Measurements from ENCODE around the gene BCOR.

The BCOR gene

DNA sequence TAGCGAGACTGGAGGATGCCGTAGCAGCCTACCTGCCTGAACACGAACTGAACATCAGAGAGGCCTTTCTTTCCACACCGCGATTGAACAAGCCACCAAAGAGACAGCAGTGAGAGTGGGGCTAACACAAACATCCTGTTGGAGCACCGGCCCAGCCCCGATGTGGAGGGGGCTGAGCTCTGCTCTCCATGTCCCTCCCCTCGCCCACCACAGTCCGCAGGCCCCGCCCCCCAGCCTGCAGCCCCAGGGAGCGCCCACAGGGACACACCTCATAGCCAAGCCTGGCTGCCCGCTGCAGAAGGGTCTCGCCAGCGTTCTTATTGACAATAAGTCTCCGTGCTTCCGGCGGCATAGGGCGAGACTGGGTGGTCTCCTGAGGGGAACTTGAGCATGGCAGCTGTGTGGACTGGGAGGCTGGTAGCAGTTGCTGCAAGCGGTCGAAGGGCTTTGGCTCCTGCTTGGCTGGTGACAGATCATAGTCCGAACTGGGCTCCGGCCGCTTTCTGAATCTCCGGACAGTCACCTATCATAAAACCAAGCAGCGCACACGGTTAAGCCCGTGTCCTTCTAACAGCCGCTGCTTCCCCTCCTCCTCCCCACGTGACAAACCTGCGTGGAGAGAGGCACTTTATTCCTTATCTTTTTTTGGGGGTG is 35.8 kb downstream of the BCOR start:
- DNase-seq, result no peak

DNA sequence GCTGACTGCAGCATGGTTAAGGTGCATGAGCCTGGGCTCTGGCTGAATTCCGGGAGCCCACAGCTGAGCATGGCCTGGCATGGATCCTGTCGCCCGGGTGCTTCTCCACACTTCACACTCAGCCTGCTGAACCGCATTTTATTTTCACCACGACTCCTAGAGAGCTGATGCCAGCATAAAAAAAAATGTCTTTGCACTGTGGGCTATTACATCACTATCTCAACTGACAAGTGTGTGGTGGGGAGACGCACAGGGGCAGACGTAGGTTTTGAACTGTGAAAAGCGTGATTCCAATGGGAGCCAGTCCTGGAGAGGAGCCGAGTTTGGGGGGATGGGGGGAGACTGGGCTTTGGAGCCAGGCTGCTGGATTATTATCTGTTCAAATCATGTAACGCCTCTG is 36.8 kb downstream of the BCOR start:
- no peak for DNase-seq

DNA sequence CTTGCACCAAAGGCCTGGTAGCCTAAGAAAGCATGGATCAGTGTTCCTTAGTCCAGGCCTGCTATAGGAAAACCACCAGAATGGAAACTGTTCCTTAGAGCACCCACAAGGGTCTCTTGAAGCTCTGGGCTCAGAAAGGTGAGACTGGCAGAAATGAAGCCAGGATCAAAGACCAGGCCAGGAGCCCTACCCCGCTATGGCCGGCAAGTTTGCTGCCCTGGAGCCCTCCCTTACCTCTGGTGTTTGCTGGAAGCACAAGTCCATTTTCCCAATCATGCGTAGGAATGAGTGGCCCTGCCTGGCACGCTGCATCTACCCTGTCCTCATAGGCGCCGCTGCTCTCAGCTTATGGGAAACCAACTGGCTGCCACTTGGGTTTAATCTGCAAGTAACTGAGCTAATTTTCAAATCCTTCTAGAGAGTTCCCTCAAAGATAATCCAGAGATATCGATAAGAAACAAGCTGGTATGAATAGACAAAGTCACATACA is 37.4 kb downstream of the BCOR start:
- no peak for DNase-seq

DNA sequence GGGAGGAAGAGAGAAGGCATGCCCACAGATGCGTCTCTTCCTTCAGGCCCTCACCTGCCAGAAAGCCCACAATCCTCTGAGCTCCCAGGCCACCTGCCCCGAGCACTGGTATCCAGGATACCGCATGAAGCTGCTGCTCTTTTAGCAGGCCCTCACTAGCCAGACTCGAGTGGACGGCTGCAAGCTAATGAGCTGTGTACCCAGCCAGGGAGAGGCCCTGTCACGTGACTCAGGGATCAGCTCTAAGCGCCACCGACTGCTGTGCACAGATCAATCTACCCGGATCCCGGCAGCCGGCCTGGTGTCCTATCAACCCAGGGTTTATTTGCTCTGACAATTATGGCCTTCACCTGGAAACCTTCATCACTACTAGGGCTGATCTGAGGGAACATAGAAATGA is 39.0 kb downstream of the BCOR start:
- no peak for DNase-seq

DNA sequence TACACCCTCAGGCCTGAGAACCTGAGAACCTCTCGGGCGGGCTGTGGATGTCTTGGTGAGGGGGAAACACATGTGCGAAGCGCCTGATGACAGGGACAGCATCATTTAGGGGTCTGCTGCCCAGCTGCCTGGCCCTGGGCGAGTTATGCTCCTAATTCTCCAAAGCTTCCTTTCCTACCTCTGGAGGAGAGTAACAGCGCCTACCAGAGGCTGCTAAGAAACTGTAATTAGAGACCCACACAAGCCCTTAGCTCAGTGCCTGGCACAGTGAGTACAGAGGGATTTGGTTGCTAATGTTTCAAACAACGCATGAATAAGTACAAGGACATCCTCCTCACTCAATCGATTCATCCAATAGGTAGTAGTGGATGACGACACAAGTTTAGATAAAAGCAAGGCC is 40.4 kb downstream of the BCOR start:
- no peak for DNase-seq

DNA sequence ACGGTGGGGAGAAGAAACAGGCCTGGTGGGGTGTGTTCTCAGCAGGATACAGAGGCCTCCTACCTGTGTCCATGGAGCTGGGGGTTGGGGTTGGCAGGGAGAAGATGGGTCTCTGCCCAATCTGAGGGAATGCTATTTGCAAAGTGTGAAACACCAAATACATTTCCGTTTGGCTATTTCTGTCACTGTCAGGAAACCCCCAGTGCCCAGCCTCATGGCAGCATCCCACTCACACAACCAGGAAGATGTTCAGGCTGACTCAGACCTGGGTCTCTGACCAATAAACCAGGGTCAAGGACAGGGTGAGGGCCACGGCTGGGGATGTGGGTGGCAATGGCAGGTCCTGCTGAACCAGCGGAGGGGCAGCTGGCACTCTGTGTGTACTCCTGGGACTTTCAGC is 41.3 kb downstream of the BCOR start:
- no peak for DNase-seq

DNA sequence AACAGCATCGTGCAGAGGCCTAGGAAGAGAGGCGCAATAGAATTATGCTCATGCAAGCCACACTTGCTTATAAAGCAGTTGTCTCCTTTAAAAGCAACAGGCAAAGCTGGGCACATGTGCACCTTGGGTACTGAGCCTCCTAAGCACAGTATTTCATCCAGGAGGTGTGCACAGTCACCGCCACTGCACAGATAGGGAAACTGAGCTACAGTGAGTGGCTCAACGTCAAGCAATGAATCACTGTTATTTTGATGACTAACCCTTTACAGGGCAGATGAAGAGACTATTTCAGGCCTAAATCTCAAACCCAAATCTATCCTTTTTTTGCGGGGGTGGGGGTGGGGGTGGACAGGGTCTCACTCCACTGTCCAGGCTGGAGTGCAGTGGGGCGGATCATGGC is 42.3 kb downstream of the BCOR start:
- DNase-seq, result no peak

DNA sequence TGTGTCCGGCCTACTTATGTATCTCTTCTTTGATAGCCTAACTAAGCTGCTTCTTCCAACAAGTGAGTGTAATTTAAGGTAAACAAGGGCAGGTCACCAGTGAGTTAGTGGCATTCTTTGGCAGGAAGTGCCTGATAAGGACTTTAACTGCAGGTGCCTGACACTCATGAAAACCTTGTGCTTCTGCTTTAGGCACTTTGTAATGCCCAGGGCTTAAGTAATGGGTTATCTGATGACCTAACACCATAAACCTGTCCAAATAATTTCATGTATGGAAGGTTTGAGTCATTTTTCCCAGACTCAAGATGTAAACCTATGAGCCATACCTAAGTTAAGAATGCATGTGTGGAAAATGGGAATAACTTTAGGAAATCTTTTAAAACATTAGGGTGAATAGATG is 43.0 kb downstream of the BCOR start:
- no peak for DNase-seq

DNA sequence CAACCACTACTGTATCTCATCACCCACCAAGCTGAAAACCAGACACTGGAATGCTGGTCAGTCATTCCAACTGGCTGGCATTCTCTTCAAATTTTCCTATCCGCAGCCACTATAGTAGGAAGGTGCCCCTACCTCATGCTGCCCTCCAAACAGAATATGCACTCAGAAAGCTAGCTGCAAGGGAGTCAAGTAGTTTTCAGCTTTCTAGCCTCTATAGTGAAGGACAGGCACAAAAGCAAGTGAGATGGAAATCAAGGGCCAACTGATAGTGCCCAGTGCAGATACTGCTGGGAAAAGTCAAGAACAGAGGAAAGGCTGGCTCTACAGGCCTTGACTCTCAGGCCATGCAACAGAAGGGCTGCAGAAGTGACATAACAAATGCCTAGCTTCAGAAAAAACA is 47.2 kb downstream of the BCOR start:
- no peak for DNase-seq

DNA sequence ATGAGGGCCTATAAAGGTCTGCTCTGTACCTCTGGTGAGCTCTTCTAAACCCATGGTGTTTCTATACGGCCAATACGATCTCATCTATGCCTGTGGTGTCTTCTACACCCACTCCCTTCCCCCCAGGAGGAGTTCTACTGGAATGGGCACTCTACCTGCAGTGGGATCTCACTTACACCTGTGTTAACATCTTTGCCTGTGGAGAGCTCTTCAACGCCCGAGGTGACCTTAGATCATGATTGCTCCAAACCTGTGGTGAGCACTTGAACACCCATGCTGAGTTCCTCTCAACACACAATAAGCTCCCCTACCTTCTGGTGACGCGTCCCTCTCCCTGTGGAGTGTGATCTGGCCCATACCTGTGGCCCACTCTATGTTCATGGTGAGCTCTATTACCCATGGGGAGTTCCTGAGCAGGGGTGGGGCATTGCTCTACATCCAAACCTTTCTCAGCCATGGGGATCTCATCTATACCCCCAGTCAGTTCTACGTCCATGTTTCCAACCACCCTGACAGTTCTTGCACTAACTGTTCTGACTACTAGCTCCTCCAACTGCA is 48.6 kb downstream of the BCOR start:
- no peak for DNase-seq

DNA sequence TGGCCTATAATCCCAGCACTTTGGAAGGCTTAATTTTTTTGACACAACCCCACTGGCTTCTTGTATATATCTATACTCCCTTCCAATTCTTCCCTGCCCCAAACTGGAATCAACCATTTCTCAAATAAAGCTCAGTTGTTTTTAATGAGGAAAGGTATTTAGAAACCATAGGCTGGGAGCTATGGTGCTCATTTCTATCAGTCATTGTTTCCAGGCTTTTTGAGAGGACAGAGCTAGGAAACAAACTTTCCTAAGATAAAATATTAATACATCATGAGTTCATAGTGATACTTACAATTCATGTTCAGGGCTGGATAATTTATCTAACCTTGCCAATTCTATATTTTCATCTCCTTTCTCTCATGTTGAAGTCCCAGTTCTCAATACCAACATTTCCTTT is 50.3 kb downstream of the BCOR start:
- no peak for DNase-seq

DNA sequence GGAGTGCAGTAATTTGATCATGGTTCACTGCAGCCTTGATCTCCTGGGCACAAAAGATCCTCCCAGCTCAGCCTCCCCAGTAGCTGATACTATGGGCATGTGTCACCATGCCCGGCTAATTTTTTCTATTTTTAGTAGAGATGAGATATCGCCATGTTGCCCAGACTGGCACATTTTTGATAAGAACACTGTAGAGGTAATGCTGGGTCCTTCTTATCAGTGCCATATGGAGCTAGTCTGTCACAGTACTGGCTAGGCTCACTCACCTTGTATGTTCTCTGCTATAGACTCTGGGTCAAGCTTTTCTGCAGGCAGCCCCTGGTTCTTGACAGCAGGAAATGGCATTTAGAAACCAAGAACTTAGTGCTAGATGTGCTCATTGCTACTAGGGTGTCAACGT is 53.9 kb downstream of the BCOR start:
- DNase-seq, result no peak

DNA sequence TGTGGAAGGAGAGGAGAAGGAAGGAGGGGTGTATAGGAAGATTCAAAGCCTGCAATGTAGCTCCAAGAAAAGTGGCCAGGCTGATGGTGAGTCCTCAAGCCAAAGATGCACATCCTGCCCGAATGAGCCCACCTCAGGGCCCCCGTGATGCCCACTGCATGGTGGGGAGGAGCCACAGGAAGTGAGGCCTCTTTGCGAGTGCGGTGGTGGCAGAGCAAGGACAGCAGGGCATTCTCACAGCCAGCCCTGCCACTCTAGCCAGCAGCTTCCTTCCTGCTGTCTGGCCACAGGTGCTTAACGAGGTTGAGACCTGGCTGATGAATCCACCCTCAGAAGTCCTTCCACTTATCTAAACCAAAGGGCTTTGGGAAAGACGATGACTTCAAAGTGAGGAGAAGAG is 55.8 kb downstream of the BCOR start:
- DNase-seq, result no peak

DNA sequence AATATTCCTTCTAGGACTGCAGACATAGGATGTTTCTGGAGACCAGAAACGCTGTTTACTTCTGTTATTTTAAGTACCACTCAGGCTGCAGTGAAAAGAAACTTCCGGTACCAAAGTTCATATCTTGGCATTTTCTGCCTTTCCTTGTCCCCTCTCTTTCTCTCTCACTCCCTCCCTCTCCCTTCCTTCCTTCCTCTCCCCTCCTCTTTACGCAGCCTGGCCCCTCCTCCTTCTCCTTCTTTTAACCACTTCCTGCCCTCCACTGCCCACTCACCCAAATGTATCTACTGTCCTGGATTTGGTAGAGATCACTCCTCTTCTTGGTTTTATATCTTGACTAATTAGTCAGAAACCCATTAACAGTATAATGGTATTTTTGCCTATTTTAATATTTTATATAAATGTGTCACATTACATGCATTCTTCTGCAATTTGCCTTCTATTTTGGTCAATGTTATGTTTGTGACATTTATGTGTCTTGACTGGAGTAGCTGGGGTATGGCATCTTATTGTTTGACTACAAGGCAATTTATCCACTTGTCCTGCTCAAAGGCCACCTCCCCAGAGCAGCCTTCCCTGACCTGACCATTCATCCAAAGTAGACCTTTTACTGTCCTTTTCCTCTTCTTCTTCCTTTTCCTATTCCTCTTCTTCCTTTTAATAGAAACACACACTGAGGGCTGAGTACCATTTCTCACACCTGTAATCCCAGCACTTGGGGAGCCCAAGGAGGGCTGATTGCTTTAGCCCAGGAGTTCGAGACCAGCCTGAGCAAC is 56.9 kb downstream of the BCOR start:
- no peak for DNase-seq

DNA sequence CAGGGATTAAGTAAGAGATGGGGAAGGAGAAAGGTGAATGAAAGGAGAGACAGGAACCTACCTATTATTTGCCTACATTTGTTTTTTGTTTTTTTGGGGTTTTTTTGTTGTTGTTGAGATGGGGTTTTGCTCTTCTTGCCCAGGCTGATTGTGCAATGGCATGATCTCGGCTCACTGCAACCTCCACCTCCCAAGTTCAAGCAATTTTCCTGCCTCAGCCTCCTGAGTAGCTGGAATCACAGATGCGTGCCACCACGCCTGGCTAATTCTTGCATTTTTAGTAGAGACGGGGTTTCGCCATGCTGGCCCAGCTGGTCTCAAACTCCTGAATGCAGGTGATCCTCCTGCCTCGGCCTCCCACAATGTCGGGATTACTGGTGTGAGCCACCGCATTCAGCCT is 57.9 kb downstream of the BCOR start:
- DNase-seq, result no peak

DNA sequence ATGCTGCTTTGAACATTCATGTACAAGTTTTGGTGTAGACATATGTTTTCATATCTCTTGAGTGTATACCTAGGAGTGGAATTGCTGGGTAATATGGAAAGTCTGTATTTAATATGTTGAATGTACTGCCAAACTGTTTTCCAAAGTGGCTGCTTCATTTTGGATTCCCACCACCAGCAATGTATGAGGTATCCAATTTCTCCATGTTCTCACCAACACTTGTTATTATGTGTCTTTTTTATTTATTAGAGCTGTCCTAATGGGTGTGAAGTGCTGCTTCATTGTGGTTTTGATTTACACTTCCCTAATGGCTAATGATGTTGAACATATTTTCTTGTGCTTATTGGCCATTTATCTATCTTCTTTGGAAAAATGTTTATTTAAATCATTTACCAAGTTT is 60.4 kb downstream of the BCOR start:
- DNase-seq, result no peak

DNA sequence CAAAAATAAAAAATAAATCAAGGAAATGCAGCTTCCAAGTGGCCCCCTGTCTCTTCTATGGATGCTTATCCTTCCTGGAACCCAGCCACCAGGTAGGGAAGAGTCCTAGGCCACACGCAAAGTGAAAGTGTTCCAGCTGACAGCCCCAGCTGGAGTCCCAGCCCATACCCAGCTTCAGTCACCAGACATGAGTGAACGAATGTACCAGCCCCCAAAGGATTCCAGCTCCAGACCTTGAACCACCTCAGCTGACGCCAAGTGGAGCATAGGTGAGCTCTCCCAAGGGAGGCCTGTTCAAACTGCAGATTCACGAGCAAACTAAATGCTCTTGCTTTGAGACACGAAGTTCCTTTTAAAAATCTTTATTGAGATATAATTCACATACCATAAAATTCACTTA is 62.0 kb downstream of the BCOR start:
- no peak for DNase-seq

DNA sequence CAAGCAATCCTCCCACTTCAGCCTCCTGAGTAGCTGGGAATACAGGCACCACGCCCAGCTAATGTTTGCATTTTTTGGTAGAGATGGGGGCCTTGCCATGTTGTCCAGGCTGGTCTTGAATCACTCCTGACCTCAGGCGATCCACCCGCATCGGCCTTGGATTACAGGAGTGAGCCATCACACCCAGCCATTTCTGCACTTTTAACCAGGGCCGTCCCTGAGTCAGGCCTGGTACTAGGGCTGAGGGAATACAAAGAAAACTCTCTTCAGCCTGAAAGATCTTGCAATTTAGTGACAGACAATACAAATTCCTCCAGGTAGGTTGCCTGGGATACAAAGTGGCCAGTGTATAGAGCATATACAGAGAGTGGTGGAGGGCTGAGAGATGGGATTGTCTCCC is 65.8 kb downstream of the BCOR start:
- DNase-seq, result no peak

DNA sequence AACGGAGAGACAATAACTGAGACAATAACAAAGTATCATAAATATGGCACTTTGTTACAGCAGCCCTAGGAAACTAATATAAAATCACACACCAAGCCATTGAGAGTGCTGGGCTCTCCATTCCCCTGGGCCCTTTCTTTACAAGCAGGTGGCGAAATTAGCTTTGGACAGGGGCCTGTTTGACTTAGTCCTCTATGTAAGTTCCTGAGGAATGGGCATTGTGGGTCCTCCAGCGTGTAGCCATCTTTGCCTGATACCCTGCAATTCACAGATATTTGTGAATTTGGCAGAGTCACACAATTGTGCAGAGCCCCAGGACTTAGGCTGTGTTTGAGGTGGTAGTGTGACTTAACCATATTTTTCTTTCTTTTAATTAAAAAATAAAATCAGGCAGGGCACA is 67.6 kb downstream of the BCOR start:
- DNase-seq, result no peak

DNA sequence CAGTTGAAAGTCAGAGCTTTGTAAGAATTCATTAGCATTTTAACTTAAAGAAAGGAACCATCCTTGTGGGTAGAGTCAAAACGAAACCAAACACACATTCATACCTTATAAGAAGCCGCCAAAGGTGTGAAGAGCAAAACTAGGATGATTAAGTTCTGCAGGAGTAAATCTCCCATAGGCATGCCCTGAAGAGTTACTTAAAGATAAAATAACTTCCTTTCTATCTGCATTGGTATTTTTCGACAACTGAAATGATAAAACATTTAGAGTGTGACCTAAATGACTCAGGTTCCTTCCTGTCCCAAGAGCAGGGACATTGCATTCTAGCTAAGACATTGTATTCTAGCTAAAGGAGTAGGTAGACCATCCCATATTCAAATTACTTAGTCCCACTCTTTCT is 75.3 kb downstream of the BCOR start:
- no peak for DNase-seq

DNA sequence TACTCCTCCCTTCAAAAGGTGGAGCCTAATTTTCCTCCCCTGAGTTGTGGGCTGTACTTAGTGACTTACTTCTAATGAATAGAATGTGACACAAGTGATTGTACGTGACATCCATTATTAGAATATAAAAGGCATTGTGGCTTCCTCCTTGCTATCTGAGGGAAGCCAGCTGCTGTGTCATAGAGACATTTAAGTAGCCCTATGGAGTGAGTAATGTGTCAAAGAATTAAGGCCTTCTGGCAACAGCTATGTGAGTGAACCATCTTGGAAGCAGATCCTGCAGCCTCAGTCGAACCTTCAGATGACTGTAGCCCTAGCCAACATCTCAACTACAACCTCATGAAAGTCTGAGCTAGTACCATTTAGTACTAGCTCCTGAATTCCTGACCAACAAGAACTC is 76.1 kb downstream of the BCOR start:
- no peak for DNase-seq

DNA sequence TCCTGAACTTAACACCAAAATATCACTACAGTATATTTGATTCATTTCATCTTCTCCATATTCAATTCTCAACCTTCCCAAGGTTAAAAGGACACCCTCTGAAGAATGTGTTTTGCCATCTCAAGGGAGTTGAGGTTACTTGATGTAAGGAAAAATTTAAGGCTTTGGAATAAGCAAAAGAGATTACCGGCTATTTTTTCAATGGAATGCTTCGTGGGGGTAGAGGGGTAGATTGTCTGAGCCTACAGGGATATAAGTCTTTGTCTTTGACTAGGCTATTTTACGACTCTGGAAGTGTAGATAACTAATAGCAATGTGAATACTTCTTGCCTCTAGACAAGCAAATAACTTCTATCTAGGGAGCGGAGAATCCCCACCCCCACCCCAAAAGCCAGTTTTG is 78.2 kb downstream of the BCOR start:
- no peak for DNase-seq

DNA sequence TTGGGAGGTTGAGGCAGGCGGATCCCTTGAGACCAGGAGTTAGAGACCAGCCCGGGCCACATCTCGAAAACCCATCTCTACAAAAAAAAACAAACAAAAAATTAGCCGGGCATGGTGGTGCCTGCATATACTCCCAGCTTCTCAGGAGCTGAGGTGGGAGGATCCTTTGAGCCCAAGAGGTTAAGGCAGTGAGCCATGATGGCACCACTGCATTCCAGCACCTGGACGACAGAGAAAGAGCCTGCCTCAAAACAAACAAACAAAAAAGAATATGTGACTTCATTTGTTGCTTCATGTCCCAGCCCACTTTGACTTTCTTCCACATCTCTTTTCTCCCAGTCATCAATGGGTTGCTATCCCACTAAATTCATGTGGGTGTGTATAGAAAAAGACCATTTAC is 79.7 kb downstream of the BCOR start:
- no peak for DNase-seq

DNA sequence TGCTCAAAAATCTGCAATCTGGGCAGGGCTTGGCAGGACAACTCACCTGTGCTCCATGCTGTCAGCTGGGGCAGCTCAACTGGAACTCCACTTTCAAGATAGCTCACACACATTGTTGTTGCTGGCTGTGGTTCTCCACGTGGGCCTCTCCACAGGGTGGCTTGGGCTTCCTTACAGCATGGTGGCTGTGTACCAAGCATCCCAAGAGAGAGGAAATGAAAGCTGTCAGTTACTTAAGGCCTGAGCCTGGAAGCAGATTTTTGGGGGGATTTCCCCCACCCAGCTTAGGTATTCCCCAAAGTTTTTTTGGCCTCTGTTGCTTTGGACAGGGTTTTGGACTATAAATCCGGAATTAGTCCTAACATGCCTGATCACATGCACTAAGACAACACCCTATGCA is 81.0 kb downstream of the BCOR start:
- DNase-seq, result no peak

DNA sequence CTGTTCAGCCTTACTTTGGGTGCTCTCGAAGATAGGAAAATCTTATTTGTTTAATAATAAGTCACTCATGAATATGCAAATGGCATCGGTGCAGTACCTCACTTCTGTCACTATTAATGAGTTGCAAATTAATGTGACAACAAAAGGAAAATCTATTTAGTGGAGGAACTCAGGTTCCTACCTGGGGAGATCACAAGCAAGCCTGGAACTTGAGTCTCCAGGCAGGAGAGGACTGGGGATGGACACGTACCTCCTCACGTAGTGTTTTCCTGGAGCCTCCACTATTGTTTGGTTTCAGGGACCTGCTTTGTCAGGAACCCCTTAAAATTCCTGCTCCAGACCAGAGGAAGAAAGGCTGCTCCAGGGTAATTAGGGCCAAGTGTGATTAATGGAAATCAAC is 82.1 kb downstream of the BCOR start:
- DNase-seq, result no peak

Data from activated CD4-positive, alpha-beta T cell treated with anti-CD3 and anti-CD28 coated beads, Interleukin-2, amount 50 U/mL, for 48 hours (primary cell).